ENCODE measurements around the gene UNC5CL. TPM values are rescaled to one million over a fixed set of nuclear protein-coding genes. Genes with fewer than 3 reads are reported as not detected.

Gene UNC5CL
- total RNA-seq, 6 donors from 2014 or later: 0.97 to 12.6 (median 2.3) TPM

- DNase-seq (no peak), ATAC-seq (ENCODE audit: low FRiP score in 2 of 2) (no peak)
- WGBS, 2 donors: 54 to 74% methylated on average over 1 to 2 of the region's 2 CpGs
- Histone ChIP-seq H3K9me3 (no peaks in the 10 kb centered on the region), H3K27ac (peak overlapping the region in 2 of 4 donors; percentile 42 to 53), H3K36me3 (peaks cover 16 to 61% (median 23%) of the 10 kb centered on the region in 4 donors), H3K4me3 (no peak overlapping the region), H3K4me1 (peaks cover 8 to 23% (median 19%) of the 10 kb centered on the region in 4 donors), H3K27me3 (no peaks in the 10 kb centered on the region)
- TF ChIP-seq POLR2A (IDR thresholded peaks at IDR 0.05): no peak
- no peak for TF ChIP-seq EP300 (IDR thresholded peaks at IDR 0.05)
- TF ChIP-seq CTCF (IDR thresholded peaks at IDR 0.05): no peak
- TF ChIP-seq POLR2AphosphoS5 (IDR thresholded peaks at IDR 0.05): no peak
These were observed 41.6 kb upstream of the UNC5CL start for GRCh38 chr6:41080621-41081020.

GRCh38 chr6:41079080-41079479, 40.1 kb upstream of the UNC5CL start:
- DNase-seq (no peak), ATAC-seq (ENCODE audit: low FRiP score in 2 of 2) (no peak)
- WGBS, 2 donors: 95 to 100% methylated on average over 1 of the region's 1 CpG
- TF ChIP-seq EP300 (IDR thresholded peaks at IDR 0.05) (no peak), POLR2A (IDR thresholded peaks at IDR 0.05) (no peak), POLR2AphosphoS5 (IDR thresholded peaks at IDR 0.05) (no peak), CTCF (IDR thresholded peaks at IDR 0.05) (no peak)
- Histone ChIP-seq H3K9me3 (no peaks in the 10 kb centered on the region), H3K4me3 (no peak overlapping the region), H3K27ac (no peak overlapping the region), H3K4me1 (peaks cover 24 to 36% (median 32%) of the 10 kb centered on the region in 4 donors), H3K36me3 (peaks cover 9 to 46% (median 12%) of the 10 kb centered on the region in 4 donors), H3K27me3 (no peaks in the 10 kb centered on the region)

- no peak overlapping the region for H3K4me3 ChIP-seq
- WGBS, 2 donors: 89 to 91% methylated on average over 3 of the region's 3 CpGs
- ATAC-seq (ENCODE audit: low FRiP score in 2 of 2): no peak
- H3K9me3 ChIP-seq: no peaks in the 10 kb centered on the region
- H3K27ac ChIP-seq: no peak overlapping the region
- no peaks in the 10 kb centered on the region for H3K27me3 ChIP-seq
- TF ChIP-seq POLR2AphosphoS5 (IDR thresholded peaks at IDR 0.05): no peak
- TF ChIP-seq CTCF (IDR thresholded peaks at IDR 0.05): no peak
- no peak for TF ChIP-seq EP300 (IDR thresholded peaks at IDR 0.05)
- no peak for TF ChIP-seq POLR2A (IDR thresholded peaks at IDR 0.05)
- H3K36me3 ChIP-seq: peaks cover 7 to 37% (median 10%) of the 10 kb centered on the region in 4 donors
- H3K4me1 ChIP-seq: peaks cover 26 to 38% (median 33%) of the 10 kb centered on the region in 4 donors
- DNase-seq: no peak
These were observed 39.1 kb upstream of the UNC5CL start for GRCh38 chr6:41078101-41078500.

- Histone ChIP-seq H3K9me3 (no peaks in the 10 kb centered on the region), H3K36me3 (peaks cover 7 to 34% (median 10%) of the 10 kb centered on the region in 4 donors), H3K4me3 (no peak overlapping the region), H3K27ac (no peak overlapping the region), H3K4me1 (peaks cover 26 to 38% (median 33%) of the 10 kb centered on the region in 4 donors), H3K27me3 (no peaks in the 10 kb centered on the region)
- no peak for ATAC-seq (ENCODE audit: low FRiP score in 2 of 2)
- whole genome bisulfite sequencing, 2 donors: 83 to 85% methylated on average over 2 of the region's 2 CpGs
- TF ChIP-seq CTCF (IDR thresholded peaks at IDR 0.05) (no peak), POLR2AphosphoS5 (IDR thresholded peaks at IDR 0.05) (no peak), EP300 (IDR thresholded peaks at IDR 0.05) (no peak), POLR2A (IDR thresholded peaks at IDR 0.05) (no peak)
- no peak for DNase-seq
These were observed 38.5 kb upstream of the UNC5CL start for GRCh38 chr6:41077536-41077935.

All from upper lobe of left lung (tissue), 6 donors.